ENCODE results near the gene DLG5.
A peak's percentile ranks its signal among the peaks of the same experiment; 100 is the strongest.

The DLG5 gene

GRCh38 chr10:77857272-77857671, 69.3 kb downstream of the DLG5 start:
- Histone ChIP-seq H3K9ac (ENCODE audit: low read length) (no peak overlapping the region), H3K4me1 (ENCODE audit: control insufficient read depth, low read depth, low read length) (no peaks in the 10 kb centered on the region), H3K4me3 (ENCODE audit: low read length) (no peak overlapping the region), H3K27ac (ENCODE audit: low read length) (no peak overlapping the region), H3K36me3 (ENCODE audit: control insufficient read depth, low read depth, low read length) (peaks cover 18% of the 10 kb centered on the region), H3K27me3 (ENCODE audit: control insufficient read depth, insufficient read depth, low read length) (no peaks in the 10 kb centered on the region), H3K9me3 (ENCODE audit: control insufficient read depth, low read depth, low read length) (no peaks in the 10 kb centered on the region)

- Histone ChIP-seq H3K4me3 (ENCODE audit: low read length) (no peak overlapping the region), H3K27me3 (ENCODE audit: control insufficient read depth, insufficient read depth, low read length) (no peaks in the 10 kb centered on the region), H3K4me1 (ENCODE audit: control insufficient read depth, low read depth, low read length) (no peaks in the 10 kb centered on the region), H3K36me3 (ENCODE audit: control insufficient read depth, low read depth, low read length) (peaks cover 18% of the 10 kb centered on the region), H3K9ac (ENCODE audit: low read length) (no peak overlapping the region), H3K9me3 (ENCODE audit: control insufficient read depth, low read depth, low read length) (no peaks in the 10 kb centered on the region), H3K27ac (ENCODE audit: low read length) (no peak overlapping the region)
Observed at GRCh38 chr10:77856566-77856965, 70.0 kb downstream of the DLG5 start.

GRCh38 chr10:77855404-77856155, 71.0 kb downstream of the DLG5 start:
- Histone ChIP-seq H3K36me3 (ENCODE audit: control insufficient read depth, low read depth, low read length) (peaks cover 18% of the 10 kb centered on the region), H3K27ac (ENCODE audit: low read length) (no peak overlapping the region), H3K9ac (ENCODE audit: low read length) (no peak overlapping the region), H3K27me3 (ENCODE audit: control insufficient read depth, insufficient read depth, low read length) (no peaks in the 10 kb centered on the region), H3K9me3 (ENCODE audit: control insufficient read depth, low read depth, low read length) (no peaks in the 10 kb centered on the region), H3K4me1 (ENCODE audit: control insufficient read depth, low read depth, low read length) (peaks cover 1% of the 10 kb centered on the region), H3K4me3 (ENCODE audit: low read length) (no peak overlapping the region)

GRCh38 chr10:77854115-77854514, 72.4 kb downstream of the DLG5 start:
- Histone ChIP-seq H3K9ac (ENCODE audit: low read length) (no peak overlapping the region), H3K9me3 (ENCODE audit: control insufficient read depth, low read depth, low read length) (no peaks in the 10 kb centered on the region), H3K36me3 (ENCODE audit: control insufficient read depth, low read depth, low read length) (peaks cover 18% of the 10 kb centered on the region), H3K27me3 (ENCODE audit: control insufficient read depth, insufficient read depth, low read length) (no peaks in the 10 kb centered on the region), H3K4me3 (ENCODE audit: low read length) (no peak overlapping the region), H3K4me1 (ENCODE audit: control insufficient read depth, low read depth, low read length) (peaks cover 16% of the 10 kb centered on the region), H3K27ac (ENCODE audit: low read length) (no peak overlapping the region)

GRCh38 chr10:77853256-77853655, 73.3 kb downstream of the DLG5 start:
- H3K4me1 ChIP-seq (ENCODE audit: control insufficient read depth, low read depth, low read length), result peaks cover 17% of the 10 kb centered on the region
- no peak overlapping the region for H3K27ac ChIP-seq (ENCODE audit: low read length)
- no peak overlapping the region for H3K9ac ChIP-seq (ENCODE audit: low read length)
- H3K9me3 ChIP-seq (ENCODE audit: control insufficient read depth, low read depth, low read length), result no peaks in the 10 kb centered on the region
- H3K4me3 ChIP-seq (ENCODE audit: low read length), result no peak overlapping the region
- peaks cover 18% of the 10 kb centered on the region for H3K36me3 ChIP-seq (ENCODE audit: control insufficient read depth, low read depth, low read length)
- H3K27me3 ChIP-seq (ENCODE audit: control insufficient read depth, insufficient read depth, low read length), result no peaks in the 10 kb centered on the region

- Histone ChIP-seq H3K4me1 (ENCODE audit: control insufficient read depth, low read depth, low read length) (peaks cover 24% of the 10 kb centered on the region), H3K9ac (ENCODE audit: low read length) (no peak overlapping the region), H3K27me3 (ENCODE audit: control insufficient read depth, insufficient read depth, low read length) (no peaks in the 10 kb centered on the region), H3K9me3 (ENCODE audit: control insufficient read depth, low read depth, low read length) (no peaks in the 10 kb centered on the region), H3K36me3 (ENCODE audit: control insufficient read depth, low read depth, low read length) (peaks cover 18% of the 10 kb centered on the region), H3K27ac (ENCODE audit: low read length) (no peak overlapping the region), H3K4me3 (ENCODE audit: low read length) (no peak overlapping the region)
Observed at GRCh38 chr10:77850620-77851231, 75.8 kb downstream of the DLG5 start.

- Histone ChIP-seq H3K4me1 (ENCODE audit: control insufficient read depth, low read depth, low read length) (peaks cover 24% of the 10 kb centered on the region), H3K27ac (ENCODE audit: low read length) (no peak overlapping the region), H3K9ac (ENCODE audit: low read length) (no peak overlapping the region), H3K27me3 (ENCODE audit: control insufficient read depth, insufficient read depth, low read length) (no peaks in the 10 kb centered on the region), H3K9me3 (ENCODE audit: control insufficient read depth, low read depth, low read length) (no peaks in the 10 kb centered on the region), H3K4me3 (ENCODE audit: low read length) (no peak overlapping the region), H3K36me3 (ENCODE audit: control insufficient read depth, low read depth, low read length) (peaks cover 16% of the 10 kb centered on the region)
Observed at GRCh38 chr10:77849039-77849664, 77.4 kb downstream of the DLG5 start.

- Histone ChIP-seq H3K4me3 (ENCODE audit: low read length) (no peak overlapping the region), H3K4me1 (ENCODE audit: control insufficient read depth, low read depth, low read length) (peaks cover 24% of the 10 kb centered on the region), H3K27ac (ENCODE audit: low read length) (peak overlapping the region; percentile 35), H3K9me3 (ENCODE audit: control insufficient read depth, low read depth, low read length) (no peaks in the 10 kb centered on the region), H3K36me3 (ENCODE audit: control insufficient read depth, low read depth, low read length) (peaks cover 20% of the 10 kb centered on the region), H3K27me3 (ENCODE audit: control insufficient read depth, insufficient read depth, low read length) (no peaks in the 10 kb centered on the region), H3K9ac (ENCODE audit: low read length) (peak overlapping the region; percentile 53)
Observed at GRCh38 chr10:77846718-77847311, 79.7 kb downstream of the DLG5 start.

- Histone ChIP-seq H3K27ac (ENCODE audit: low read length) (no peak overlapping the region), H3K4me1 (ENCODE audit: control insufficient read depth, low read depth, low read length) (peaks cover 21% of the 10 kb centered on the region), H3K9me3 (ENCODE audit: control insufficient read depth, low read depth, low read length) (no peaks in the 10 kb centered on the region), H3K36me3 (ENCODE audit: control insufficient read depth, low read depth, low read length) (peaks cover 25% of the 10 kb centered on the region), H3K4me3 (ENCODE audit: low read length) (no peak overlapping the region), H3K27me3 (ENCODE audit: control insufficient read depth, insufficient read depth, low read length) (no peaks in the 10 kb centered on the region), H3K9ac (ENCODE audit: low read length) (no peak overlapping the region)
Observed at GRCh38 chr10:77845451-77845850, 81.1 kb downstream of the DLG5 start.

GRCh38 chr10:77844713-77845445, 81.7 kb downstream of the DLG5 start:
- Histone ChIP-seq H3K9ac (ENCODE audit: low read length) (no peak overlapping the region), H3K27me3 (ENCODE audit: control insufficient read depth, insufficient read depth, low read length) (no peaks in the 10 kb centered on the region), H3K36me3 (ENCODE audit: control insufficient read depth, low read depth, low read length) (peaks cover 25% of the 10 kb centered on the region), H3K4me1 (ENCODE audit: control insufficient read depth, low read depth, low read length) (peaks cover 15% of the 10 kb centered on the region), H3K9me3 (ENCODE audit: control insufficient read depth, low read depth, low read length) (no peaks in the 10 kb centered on the region), H3K4me3 (ENCODE audit: low read length) (no peak overlapping the region), H3K27ac (ENCODE audit: low read length) (no peak overlapping the region)

GRCh38 chr10:77844177-77844576, 82.4 kb downstream of the DLG5 start:
- no peak overlapping the region for H3K9ac ChIP-seq (ENCODE audit: low read length)
- no peaks in the 10 kb centered on the region for H3K9me3 ChIP-seq (ENCODE audit: control insufficient read depth, low read depth, low read length)
- peaks cover 8% of the 10 kb centered on the region for H3K4me1 ChIP-seq (ENCODE audit: control insufficient read depth, low read depth, low read length)
- H3K4me3 ChIP-seq (ENCODE audit: low read length), result no peak overlapping the region
- no peaks in the 10 kb centered on the region for H3K27me3 ChIP-seq (ENCODE audit: control insufficient read depth, insufficient read depth, low read length)
- H3K27ac ChIP-seq (ENCODE audit: low read length), result no peak overlapping the region
- H3K36me3 ChIP-seq (ENCODE audit: control insufficient read depth, low read depth, low read length), result peaks cover 25% of the 10 kb centered on the region
